Endothelial cell of umbilical vein (primary cell): ENCODE measurements around the gene SSX2IP. TPM values are rescaled to one million over a fixed set of nuclear protein-coding genes. Genes with fewer than 3 reads are reported as not detected.

Experiments
- BruUV-seq: library from RNA; stranded (reverse); fragments of 400-500 nt; replicated peaks from 2 replicates; lab custom pipeline; 2021; lab: Mats Ljungman, UMichigan
- CTCF ChIA-PET: fragments of 300-600, 350-600 bp; sonication (Branson Sonifier 250); formaldehyde crosslinking; loops from one replicate; lab custom pipeline; 2021; ENCODE audit warnings: antibody characterized with exemption, inconsistent platforms; lab: Charles Lee
- POLR2A ChIA-PET: fragments of 300-600, 350-600 bp; sonication (Branson Sonifier 250); formaldehyde crosslinking; loops from one replicate; lab custom pipeline; 2021; ENCODE audit warnings: antibody characterized with exemption, inconsistent platforms; lab: Charles Lee
- DNase-seq: peaks from one replicate; pipeline ENCODE4 v3.0.0-alpha.2; 2011; ENCODE audit warnings: low read depth, low spot score
- FAIRE-seq: peaks from 2 replicates; lab custom pipeline; 2011; peaks lifted over from hg19 to GRCh38; lab: Jason Lieb, UNC
- H2AFZ ChIP-seq: 2 replicates; pipeline ENCODE4 v1.6.0; 2012; ENCODE audit warnings: low read depth, low read length, control low read depth, inconsistent platforms
- H3K27ac ChIP-seq: 2 replicates; pipeline ENCODE4 v1.5.1; 2011; ENCODE audit warnings: low read depth, mild to moderate bottlenecking, control low read depth, low read length, moderate library complexity; ENCODE audit not compliant: insufficient read depth
- H3K27me3 ChIP-seq, 2 experiments: 2 replicates each; pipeline versions ENCODE4 v1.6.0 to v1.6.1; 2011; ENCODE audit warnings: low read length in 2 of 2, mixed read lengths in 1 of 2; ENCODE audit not compliant: control insufficient read depth in 2 of 2, insufficient read depth in 2 of 2
- H3K36me3 ChIP-seq, 2 experiments: 2 replicates in 1 of 2; 3 replicates in 1 of 2; pipeline ENCODE4 v1.5.1; 2011; ENCODE audit warnings: low read length in 2 of 2, mild to moderate bottlenecking in 1 of 2, moderate library complexity in 1 of 2; ENCODE audit not compliant: control insufficient read depth in 2 of 2, insufficient read depth in 2 of 2; ENCODE audit errors: extremely low read depth in 1 of 2
- H3K4me1 ChIP-seq: 3 replicates; pipeline ENCODE4 v1.5.1; 2011; ENCODE audit warnings: mild to moderate bottlenecking, low read length; ENCODE audit not compliant: control insufficient read depth, insufficient read depth; ENCODE audit errors: extremely low read depth
- H3K4me2 ChIP-seq: 2 replicates; pipeline ENCODE4 v1.6.1; 2011; ENCODE audit warnings: low read length, control low read depth, mixed read lengths; ENCODE audit not compliant: insufficient read depth
- H3K4me3 ChIP-seq, 3 experiments: fragments of 200-600 bp in 1 of 3; sonication (generic), shearing (Covaris generic) in 1 of 3; replicated peaks in 1 of 3; 2 replicates each; pipeline ENCODE4 v1.5.1; 2011 to 2016; ENCODE audit warnings: control low read depth in 3 of 3, low read length in 3 of 3, mild to moderate bottlenecking in 2 of 3, inconsistent platforms in 1 of 3, low read depth in 1 of 3, moderate library complexity in 1 of 3; ENCODE audit not compliant: insufficient read depth in 1 of 3
- H3K79me2 ChIP-seq: 2 replicates; pipeline ENCODE4 v1.6.0; 2012; ENCODE audit warnings: low read length, inconsistent platforms; ENCODE audit not compliant: control insufficient read depth, insufficient read depth
- H3K9ac ChIP-seq: replicated peaks from 2 replicates; pipeline ENCODE3; 2011; ENCODE audit warnings: low read length, control low read depth; ENCODE audit not compliant: insufficient read depth; ENCODE audit errors: extremely low read depth
- H3K9me1 ChIP-seq: replicated peaks from 3 replicates; pipeline ENCODE4 v1.6.0; 2011; ENCODE audit warnings: mild to moderate bottlenecking, low read length; ENCODE audit not compliant: control insufficient read depth, insufficient read depth; ENCODE audit errors: extremely low read depth
- H3K9me3 ChIP-seq: replicated peaks from 2 replicates; pipeline ENCODE4 v1.5.1; 2012; ENCODE audit warnings: low read length, inconsistent platforms; ENCODE audit not compliant: control insufficient read depth, insufficient read depth
- H4K20me1 ChIP-seq: replicated peaks from 2 replicates; pipeline ENCODE3; 2011; ENCODE audit warnings: mild to moderate bottlenecking, low read length; ENCODE audit not compliant: control insufficient read depth, insufficient read depth; ENCODE audit errors: extremely low read depth
- EZH2 ChIP-seq: IDR thresholded peaks from 2 replicates; pipeline ENCODE4 v1.6.1; 2012; ENCODE audit warnings: borderline replicate concordance, low read depth, mild to moderate bottlenecking, moderate library complexity, low read length, inconsistent platforms; ENCODE audit not compliant: severe bottlenecking
- FOS ChIP-seq: IDR thresholded peaks from 2 replicates; pipeline ENCODE4 v1.6.1; 2011; ENCODE audit warnings: mild to moderate bottlenecking, low read length, moderate library complexity, borderline replicate concordance; ENCODE audit not compliant: insufficient read depth
- GATA2 ChIP-seq: IDR thresholded peaks from 2 replicates; pipeline ENCODE4 v1.7.0; 2011; ENCODE audit warnings: low read depth, mild to moderate bottlenecking, moderate library complexity, mixed read lengths, low read length; ENCODE audit not compliant: insufficient read length, insufficient read depth
- JUN ChIP-seq: IDR thresholded peaks from 2 replicates; pipeline ENCODE4 v1.6.1; 2011; ENCODE audit warnings: borderline replicate concordance, low read depth; ENCODE audit not compliant: insufficient read length, insufficient read depth
- MYC ChIP-seq: IDR thresholded peaks from one replicate; pipeline ENCODE4 v1.6.1; 2011; ENCODE audit warnings: mild to moderate bottlenecking, low read depth, low read length
- POLR2A ChIP-seq: IDR thresholded peaks from 2 replicates; pipeline ENCODE4 v1.6.1; 2012; ENCODE audit warnings: low read depth, mild to moderate bottlenecking, control low read depth, low read length
- POLR2AphosphoS5 ChIP-seq: IDR thresholded peaks from 2 replicates; pipeline ENCODE4 v1.6.1; 2012; ENCODE audit warnings: low read depth, mild to moderate bottlenecking, control low read depth, low read length, moderate library complexity; ENCODE audit not compliant: insufficient read depth
- dilution Hi-C: fragments of 300-500 bp; cut with MboI; formaldehyde crosslinking; loops from one replicate; pipeline ENCODE4 v1.15.0; 2019; ENCODE audit warnings: low sequenced_read_pairs; ENCODE audit not compliant: extremely low pct_ligation_motif_present
- intact Hi-C: fragments of 100-400 bp; cut with micrococcal nuclease; formaldehyde crosslinking; loops from one replicate; pipeline ENCODE4 v1.10.0; 2022
- polyA plus RNA-seq, 4 experiments: library from polyadenylated mRNA; depleted of rRNA in 3 of 4; stranded (reverse) in 3 of 4; unstranded in 1 of 4; fragments of >200 nt; gene quantifications; 2 replicates each; pipeline versions ENCODE4 v1.2.1 to v1.2.3, GENCODE V29; 2011 to 2012; ENCODE audit warnings: missing spikeins in 1 of 4
- total RNA-seq: library from RNA; stranded (reverse); gene quantifications from 2 replicates; pipeline ENCODE4 v1.2.3, GENCODE V29; 2021
- TF ChIP-seq, protein P1 (sequence below): IDR thresholded peaks from 2 replicates; pipeline ENCODE4 v1.6.1; 2011; ENCODE audit not compliant: insufficient read depth, insufficient read length
- TF ChIP-seq, protein P2 (sequence below), 2 donors: IDR thresholded peaks; 1 replicate in 1 of 2; 2 replicates in 1 of 2; pipeline ENCODE4 v1.5.1; 2011; ENCODE audit warnings: low read length in 2 of 2, mild to moderate bottlenecking in 2 of 2, moderate library complexity in 2 of 2, control low read depth in 1 of 2, inconsistent platforms in 1 of 2, low read depth in 1 of 2; ENCODE audit not compliant: insufficient read depth in 1 of 2; ENCODE audit errors: extremely low read depth in 1 of 2

Gene SSX2IP
- total and polyA plus RNA-seq, 2 donors (not counting 3 experiments of a cell fraction or from before 2014, with no cell fraction given): 0.77 to 8.4 TPM

DNA sequence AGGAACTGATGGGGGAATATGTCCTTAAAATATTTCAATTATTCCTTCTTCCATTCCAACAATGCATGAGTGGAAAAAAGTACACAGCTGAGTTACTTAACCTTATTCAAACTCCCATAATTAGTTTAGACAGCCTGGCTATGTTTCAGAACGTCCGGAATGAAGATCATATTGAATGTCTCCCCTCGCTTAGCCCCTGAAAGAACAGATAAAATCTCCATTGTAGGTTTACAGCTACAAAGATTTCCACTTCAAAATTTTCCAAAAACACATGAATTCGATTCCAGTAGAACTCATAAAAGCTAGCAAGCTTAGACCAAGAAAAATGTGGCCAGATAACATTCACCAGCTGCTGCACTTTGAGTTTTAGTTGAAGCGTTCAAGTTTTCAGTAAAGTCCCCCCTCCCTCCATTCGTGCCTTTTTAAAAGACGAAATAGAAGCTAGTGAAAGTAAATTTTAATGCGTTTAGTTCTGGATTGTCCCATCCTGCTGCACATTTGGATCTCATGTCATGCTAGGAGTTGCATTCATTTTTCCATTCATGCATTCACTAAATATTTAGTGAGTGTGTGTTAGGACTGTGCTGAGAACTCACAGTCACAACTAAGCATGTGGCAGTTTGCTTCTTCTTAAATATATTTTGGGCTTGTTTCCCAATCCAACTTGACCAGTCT, 29.4 kb upstream of the SSX2IP start:
- dilution Hi-C loops: no loop called here
- Histone ChIP-seq H3K27ac (no peak overlapping the region), H3K9ac (no peak overlapping the region), H3K9me3 (no peaks in the 10 kb centered on the region), H4K20me1 (no peaks in the 10 kb centered on the region), H3K4me1 (no peaks in the 10 kb centered on the region), H3K27me3 (peaks cover 2% of the 10 kb centered on the region in 2 experiments), H3K36me3 (no peaks in the 10 kb centered on the region), H3K79me2 (no peaks in the 10 kb centered on the region), H2AFZ (no peak overlapping the region), H3K4me2 (no peak overlapping the region), H3K9me1 (no peaks in the 10 kb centered on the region), H3K4me3 (no peak overlapping the region)
- FAIRE-seq (no peak), DNase-seq (no peak)
- intact Hi-C loops: no loop called here
- ChIA-PET CTCF (no interaction called here), POLR2A (no interaction called here)
- TF ChIP-seq FOS (no peak), JUN (no peak)
- BruUV-seq: no TSS peak

DNA sequence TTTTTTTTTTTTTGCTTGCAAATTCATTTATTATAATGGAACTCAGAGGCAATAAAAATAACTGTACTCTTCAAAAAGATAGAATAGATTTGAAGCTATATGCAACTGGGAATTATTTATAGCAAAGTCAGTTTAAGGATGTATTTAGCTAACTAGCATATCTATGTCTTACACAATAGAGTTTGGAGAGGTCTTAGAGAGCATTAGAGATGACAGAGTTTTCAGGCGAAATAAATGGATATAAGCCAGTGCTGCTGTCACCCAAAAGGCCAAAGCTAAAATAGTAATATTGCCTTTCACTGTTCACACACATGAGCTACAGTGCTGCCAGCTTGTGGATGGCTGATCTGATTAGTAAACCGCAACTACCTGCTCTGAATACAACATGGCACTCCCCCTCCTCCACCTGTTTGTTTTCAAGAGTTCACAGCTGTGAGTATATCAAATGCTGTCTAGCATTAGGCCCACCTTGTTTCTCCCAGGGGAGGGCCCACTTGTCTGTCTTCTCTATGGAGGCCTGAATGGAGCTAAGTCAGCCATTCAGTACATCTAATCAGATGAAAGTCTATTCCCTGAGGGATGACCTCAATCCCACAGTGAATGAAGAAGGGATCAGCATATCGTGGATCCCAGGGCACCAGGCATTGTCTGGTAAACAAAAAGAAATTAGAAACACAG, 25.2 kb upstream of the SSX2IP start:
- Histone ChIP-seq H3K36me3 (no peaks in the 10 kb centered on the region), H2AFZ (no peak overlapping the region), H3K79me2 (no peaks in the 10 kb centered on the region), H3K4me1 (no peaks in the 10 kb centered on the region), H3K9ac (no peak overlapping the region), H3K27me3 (peaks cover 2% of the 10 kb centered on the region in 2 experiments), H3K4me2 (no peak overlapping the region), H4K20me1 (no peaks in the 10 kb centered on the region), H3K9me3 (no peaks in the 10 kb centered on the region), H3K9me1 (no peaks in the 10 kb centered on the region), H3K27ac (no peak overlapping the region), H3K4me3 (no peak overlapping the region)
- DNase-seq: no peak
- ChIA-PET POLR2A (no interaction called here), CTCF (interaction anchor here (1.2 to 1.8 kb wide), 3 partner anchors 9 to 13 kb away, joined by 3 to 11 read pairs (median 4); no protein-coding TSS in a partner anchor)
- TF ChIP-seq GATA2: no peak
- no peak for TF ChIP-seq FOS
- no peak for TF ChIP-seq POLR2AphosphoS5
- no peak for TF ChIP-seq MYC
- TF ChIP-seq EZH2: no peak
- TF ChIP-seq, protein P1, sequence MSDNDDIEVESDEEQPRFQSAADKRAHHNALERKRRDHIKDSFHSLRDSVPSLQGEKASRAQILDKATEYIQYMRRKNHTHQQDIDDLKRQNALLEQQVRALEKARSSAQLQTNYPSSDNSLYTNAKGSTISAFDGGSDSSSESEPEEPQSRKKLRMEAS: no peak
- no peak for TF ChIP-seq POLR2A
- no peak for TF ChIP-seq JUN
- TF ChIP-seq, protein P2, sequence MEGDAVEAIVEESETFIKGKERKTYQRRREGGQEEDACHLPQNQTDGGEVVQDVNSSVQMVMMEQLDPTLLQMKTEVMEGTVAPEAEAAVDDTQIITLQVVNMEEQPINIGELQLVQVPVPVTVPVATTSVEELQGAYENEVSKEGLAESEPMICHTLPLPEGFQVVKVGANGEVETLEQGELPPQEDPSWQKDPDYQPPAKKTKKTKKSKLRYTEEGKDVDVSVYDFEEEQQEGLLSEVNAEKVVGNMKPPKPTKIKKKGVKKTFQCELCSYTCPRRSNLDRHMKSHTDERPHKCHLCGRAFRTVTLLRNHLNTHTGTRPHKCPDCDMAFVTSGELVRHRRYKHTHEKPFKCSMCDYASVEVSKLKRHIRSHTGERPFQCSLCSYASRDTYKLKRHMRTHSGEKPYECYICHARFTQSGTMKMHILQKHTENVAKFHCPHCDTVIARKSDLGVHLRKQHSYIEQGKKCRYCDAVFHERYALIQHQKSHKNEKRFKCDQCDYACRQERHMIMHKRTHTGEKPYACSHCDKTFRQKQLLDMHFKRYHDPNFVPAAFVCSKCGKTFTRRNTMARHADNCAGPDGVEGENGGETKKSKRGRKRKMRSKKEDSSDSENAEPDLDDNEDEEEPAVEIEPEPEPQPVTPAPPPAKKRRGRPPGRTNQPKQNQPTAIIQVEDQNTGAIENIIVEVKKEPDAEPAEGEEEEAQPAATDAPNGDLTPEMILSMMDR (IDR thresholded peaks at IDR 0.05; ENCODE audit: extremely low read depth in 1 of 2, insufficient read depth in 1 of 2, low read depth in 1 of 2, low read length in 2 of 2): no peak
- BruUV-seq: no TSS peak
- intact Hi-C loops: no loop called here
- no peak for FAIRE-seq
- dilution Hi-C loops: no loop called here
